NCI-H345 treated with DMSO at 0.1 percent for 48 hours (cell line): ENCODE results near the gene TXNRD1.
"Not testable (repeated sequence)": the region's sequence is repeated elsewhere in the genome, so short reads cannot be mapped to it uniquely, and the experiment has no call there.

Source experiments
- DNase-seq: peaks from one replicate; lab custom pipeline; 2025; ENCODE audit not compliant: unreplicated experiment; lab: John Stamatoyannopoulos, UW

Gene TXNRD1

DNA sequence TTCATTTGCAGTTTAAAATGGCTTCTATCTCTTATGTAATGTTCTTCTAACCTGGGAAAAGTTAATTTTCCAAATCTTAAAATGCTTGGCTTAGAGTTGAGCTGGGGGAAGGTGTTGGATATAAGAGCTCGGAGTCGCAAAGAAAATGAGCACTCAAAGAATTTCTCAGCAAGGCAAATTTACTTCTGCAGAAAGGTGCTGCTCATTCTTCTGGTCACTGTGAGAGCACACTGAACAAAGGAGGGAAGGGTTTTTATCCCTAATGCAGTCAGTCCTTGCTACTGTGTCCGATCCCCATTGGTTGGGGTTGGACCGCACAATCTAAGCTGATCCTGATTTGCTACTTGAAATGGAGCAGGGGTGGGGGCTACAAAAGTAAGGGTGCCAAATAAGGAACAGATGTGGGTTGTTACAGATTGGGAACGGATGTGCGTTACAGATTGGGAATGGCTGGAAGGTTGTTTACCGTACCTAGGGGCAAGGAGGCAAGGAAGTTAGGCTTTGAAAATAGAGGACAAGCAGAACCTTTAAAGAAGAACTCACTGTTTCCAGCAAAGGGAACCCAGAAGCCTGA is 19.4 kb downstream of the TXNRD1 start:
- no peak for DNase-seq

DNA sequence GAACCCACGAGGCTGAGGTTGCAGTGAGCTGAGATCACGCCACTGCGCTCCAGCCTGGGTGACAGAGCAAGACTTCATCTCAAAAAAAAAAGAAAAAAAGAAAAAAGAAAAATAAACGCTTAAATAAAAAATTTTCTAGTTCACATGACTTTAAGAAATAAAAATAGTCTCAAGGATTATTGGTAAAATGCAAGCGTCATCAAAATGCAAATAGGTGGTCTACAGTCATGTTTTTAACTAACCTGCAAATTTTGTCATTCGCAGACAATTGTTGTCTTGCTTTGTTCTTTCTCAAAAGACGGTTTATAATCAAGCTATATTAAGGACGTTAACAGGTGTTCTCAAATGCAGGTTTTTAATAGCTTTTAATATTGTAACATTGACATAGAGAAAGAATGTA is 22.4 kb downstream of the TXNRD1 start:
- no peak for DNase-seq

DNA sequence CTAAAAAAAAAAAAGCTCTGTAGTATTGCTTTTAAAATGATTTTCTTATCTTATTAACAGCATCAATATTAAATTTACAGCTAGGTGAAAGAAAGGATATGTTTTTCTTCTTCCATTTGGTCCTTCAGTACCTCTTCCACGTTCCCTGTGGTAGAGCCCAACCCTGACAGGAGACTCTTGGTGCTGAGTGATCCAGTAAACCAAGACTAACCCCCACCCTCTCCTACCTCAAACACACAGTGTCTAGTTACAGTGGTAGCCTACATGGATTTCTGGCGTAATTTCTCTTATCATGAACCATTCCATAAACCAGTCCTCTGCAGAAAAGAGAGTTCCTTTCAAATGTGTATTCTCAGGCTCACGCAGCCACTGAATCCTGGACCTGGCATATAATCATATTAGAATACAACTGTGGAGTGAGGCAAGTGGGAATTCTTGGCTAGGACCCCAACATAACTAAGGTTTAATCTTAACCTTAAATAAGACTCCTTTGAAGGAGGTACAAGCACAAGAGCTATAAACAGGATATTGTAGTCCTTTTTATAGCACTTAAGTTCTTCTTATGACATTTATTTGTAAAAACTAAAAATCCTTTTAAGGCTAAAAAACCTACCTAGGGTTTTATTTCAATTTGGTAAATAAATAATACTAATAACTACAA is 27.1 kb downstream of the TXNRD1 start:
- no peak for DNase-seq

DNA sequence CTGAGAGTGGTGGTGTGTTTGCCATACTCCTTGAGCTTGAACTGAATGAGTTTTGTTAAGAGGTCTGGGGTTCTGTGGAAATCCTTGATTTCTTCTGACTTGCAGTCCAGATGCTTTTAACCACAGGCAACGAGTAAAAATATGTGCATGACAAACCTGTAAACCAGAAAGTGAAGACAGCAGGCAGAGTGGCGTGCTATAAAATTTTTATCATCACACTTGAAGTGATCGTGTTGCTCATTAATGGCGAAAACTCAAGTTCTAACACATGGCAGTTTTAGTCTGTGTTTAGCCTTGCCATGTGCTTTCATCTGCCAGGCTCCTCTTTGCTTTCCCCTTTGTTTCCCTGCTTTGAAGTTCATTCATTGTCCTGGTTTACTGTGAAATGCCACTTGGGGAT is 28.0 kb downstream of the TXNRD1 start:
- DNase-seq, result no peak

DNA sequence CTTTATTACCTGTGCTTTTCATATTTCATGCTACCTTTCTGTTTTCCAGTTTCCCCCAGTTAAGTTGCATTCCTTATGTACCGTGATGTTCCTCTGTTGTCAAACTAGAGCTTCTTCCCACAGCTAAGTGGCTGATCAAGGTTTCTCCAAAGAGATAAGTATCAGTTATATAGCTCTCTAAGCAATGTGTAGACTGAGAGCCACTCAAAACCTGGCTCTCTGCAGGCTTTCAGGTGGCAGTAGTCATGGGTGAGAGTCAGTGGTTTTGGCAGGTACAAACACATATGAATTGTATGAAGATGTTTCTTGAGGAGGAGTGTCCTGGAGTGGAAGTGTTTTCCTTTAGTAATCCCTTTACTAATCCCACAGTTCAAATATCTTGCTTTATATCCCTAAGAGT is 28.4 kb downstream of the TXNRD1 start:
- no peak for DNase-seq

DNA sequence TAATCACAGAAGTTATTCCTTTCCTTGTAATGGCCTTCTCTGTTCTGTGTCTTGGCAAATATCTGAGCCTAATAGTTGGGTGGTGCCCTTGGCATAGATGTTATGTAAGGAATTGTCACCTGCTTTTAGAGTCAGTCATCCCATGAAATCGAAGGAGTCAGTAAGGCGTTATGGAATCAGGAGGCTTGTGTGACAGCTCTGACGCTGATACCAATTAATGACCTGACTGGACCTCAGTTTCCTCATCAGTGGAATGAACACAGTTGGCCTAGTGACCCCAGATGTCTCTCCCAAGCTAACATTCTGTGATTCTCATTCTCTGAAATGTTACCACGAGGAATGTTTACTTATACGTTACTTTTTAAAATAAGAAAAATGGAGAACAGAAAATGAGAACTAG is 32.1 kb downstream of the TXNRD1 start:
- no peak for DNase-seq

DNA sequence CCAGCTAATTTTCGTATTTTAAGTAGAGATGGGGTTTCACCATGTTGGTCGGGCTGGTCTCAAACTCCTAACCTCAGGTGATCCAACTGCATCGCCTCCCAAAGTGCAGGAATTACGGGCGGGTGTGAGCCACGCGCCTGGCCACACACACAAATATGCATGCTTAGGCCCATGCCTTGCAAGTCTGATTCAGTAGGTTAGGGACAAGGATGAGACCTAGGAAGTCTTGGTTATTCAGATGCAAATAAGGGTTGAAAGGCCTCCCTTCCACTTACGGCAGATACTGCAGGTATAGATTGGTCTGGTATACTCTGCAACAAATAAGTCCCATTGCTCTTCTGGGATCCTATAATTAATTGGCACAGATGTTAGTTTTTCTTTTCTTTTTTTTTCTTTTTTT is 32.9 kb downstream of the TXNRD1 start:
- no peak for DNase-seq

DNA sequence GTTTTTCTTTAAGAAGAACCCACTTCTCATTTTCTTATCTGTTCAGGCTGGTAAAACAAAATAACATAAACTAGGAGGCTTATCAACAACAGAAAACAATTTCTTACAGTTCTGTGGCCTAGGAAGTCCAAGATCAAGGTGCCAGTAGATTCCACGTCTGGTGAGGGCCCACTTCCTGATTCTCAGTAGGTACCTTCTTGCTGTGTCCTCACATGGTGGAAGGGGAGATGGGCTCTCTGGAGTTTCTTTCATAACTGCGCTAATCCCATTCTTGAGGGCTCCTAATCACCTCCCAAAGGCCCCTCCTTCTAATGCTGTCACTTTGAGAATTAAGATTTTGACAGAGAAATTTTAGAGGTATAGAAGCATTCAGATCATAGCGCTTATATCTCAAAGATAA is 33.4 kb downstream of the TXNRD1 start:
- DNase-seq, result no peak

DNA sequence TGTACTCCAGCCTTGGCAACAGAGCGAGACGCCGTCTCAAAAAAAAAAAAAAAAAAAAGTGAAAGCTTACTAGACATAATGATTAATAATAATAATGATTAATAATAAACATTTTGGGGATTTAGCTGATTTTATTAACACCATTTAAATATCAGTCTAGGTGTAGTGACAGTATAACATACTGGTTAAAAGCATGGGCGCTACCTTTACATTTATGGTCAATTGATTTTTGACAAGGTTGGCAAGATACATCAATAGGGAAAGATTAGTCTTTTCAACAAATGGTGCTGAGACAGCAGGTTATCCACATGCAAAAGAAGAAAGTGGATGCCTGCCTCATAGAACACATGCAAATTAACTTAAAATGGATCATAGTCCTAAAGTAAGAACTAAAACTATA is 34.3 kb downstream of the TXNRD1 start:
- no peak for DNase-seq

DNA sequence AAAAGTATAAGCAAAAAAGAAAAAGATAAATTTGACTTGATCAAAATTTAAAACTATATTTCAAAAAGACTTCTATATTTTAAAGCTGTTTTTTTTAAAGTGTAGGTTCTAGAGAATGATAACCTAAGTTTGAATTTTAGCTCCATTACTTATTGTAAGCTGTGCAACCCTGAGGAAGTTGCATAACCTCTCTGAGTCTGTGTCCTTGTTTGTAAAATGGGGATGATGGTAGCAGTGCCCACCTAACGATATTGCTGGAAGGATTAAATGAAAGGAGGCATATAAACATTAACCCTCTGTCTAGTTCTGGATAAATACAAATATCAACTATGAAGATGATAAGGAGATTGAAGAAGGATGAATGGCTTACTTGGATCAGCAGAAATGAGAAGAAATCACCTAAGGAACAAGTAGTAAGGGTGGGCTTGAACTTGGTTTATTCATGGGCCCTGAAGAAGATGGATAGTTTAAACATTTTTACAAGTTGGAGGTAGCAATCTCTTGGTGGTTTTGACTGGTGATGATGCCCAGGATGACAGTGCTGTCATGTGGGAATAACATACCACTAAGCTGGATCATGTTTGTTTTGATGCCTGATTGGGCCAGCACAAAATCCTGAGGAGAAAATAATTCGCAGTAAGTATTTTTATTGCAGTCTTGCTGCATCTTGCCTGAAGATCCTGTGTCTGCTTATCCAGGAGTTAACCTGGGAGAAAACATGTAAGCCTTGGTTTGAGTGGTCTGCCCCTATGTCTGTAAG is 35.0 kb downstream of the TXNRD1 start:
- DNase-seq, result no peak

DNA sequence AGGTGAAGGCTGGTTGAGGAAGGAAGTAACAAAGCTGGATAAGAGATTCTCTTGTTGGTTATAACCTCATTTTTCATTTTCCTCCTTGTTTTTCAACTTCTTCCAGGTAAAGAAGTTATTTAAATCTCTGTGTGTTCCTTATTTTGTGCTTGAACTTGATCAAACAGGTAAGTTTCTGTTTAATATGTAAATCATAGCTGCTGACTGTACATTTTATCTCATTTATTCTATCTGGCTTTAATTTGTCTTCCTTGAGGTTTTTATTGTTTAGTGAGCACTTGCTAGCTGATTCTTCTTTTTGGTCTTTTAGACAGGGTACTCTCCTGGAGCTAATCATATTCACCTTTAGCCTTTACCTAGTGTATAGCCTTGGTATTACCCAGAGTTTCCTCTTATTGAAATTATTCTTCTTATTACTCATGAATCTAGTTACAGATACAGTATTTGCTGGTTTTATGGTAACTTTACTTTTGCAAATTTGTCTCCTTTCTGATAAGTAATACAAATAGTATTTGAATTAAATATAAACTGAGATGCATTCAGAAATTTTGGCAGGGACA is 42.4 kb downstream of the TXNRD1 start:
- no peak for DNase-seq

DNA sequence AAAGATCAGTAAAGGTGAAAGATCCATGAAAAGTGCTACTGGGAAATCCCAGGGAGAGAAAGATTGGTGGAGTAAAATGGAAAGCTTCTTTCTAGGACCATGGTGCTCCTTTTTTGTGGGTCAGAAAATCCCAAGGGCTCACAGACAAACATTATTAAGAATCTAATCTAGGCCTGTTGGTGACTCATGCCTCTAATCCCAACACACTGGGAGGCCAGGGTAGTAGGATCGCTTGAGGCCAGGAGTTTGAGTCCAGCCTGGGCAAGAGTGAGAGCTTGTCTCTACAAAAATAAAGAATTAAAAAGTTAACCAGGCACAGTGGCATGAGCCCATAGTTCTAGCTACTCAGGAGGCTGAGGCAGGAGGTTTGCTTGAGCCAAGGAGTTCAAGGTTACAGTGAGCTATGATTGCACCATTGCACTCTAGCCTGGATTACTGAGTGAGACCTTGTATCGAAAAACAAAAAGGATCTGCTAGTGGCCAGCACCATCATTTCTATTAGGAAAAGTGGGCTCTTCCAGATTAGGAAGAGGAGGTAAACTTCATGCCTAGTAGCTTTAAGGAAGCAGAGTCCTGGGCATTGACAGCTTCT is 43.0 kb downstream of the TXNRD1 start:
- no peak for DNase-seq

DNA sequence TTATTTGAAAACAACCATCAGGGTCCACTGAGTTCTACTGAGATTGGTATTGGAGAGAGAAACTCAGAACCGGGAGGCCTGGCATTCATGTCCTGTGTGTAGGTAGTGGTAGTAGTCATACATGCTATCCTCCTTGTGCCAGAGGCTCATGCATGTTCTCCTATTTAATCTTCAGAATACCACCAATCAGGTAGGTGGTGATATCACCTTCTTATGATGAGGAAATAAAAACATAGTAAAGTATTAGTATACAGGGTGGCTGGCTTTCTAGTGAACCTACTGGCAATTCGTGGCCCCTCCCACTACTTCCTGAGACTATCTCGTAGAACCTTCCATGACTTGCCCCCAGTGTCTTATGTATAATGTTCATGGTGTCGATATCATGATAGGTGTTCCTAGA is 47.4 kb downstream of the TXNRD1 start:
- DNase-seq, result no peak

DNA sequence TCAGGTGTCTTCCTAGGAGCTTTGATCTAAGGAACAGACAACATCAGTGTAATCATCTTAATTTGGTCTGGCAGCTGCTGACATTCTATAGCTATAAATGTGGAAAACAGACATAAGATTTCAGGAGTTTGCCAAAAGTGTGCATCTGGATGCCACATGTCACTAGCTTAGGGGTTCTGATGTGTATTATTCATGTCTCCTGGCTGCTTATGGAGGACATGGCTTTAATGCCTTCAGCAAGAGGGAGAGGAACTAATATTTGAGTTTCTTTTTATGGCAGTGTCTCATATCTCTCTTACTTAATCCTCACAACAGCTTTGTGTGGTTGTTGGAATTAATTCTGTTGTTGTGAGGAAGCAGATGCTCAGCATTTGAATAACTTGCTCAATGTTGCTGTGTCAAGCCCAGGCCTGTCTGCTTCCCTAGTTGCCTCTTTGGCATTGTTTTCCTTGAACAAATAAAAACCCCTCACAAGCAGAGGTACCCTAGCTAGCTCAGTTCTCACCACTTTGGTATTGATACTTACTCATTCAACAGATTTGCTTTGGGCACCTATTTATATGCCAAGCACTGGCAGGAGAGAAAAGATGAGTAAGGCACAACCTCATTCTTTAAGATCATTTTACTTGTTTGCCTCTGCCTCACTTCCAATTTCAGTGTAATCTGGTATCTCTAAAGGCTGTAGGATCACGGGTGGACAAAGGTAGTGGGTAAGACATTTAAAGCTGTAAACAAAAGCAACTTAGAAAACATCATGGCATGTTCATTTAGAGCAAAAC is 48.2 kb downstream of the TXNRD1 start:
- peak; percentile 96 for DNase-seq

DNA sequence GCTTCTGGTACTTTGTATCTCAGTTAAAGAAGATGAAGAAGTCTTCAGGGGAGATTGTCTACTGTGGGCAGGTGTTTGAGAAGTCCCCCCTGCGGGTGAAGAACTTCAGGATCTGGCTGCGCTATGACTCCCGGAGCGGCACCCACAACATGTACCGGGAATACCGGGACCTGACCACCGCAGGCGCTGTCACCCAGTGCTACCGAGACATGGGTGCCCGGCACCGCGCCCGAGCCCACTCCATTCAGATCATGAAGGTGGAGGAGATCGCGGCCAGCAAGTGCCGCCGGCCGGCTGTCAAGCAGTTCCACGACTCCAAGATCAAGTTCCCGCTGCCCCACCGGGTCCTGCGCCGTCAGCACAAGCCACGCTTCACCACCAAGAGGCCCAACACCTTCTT is 49.9 kb downstream of the TXNRD1 start:
- DNase-seq, result not testable (repeated sequence)

DNA sequence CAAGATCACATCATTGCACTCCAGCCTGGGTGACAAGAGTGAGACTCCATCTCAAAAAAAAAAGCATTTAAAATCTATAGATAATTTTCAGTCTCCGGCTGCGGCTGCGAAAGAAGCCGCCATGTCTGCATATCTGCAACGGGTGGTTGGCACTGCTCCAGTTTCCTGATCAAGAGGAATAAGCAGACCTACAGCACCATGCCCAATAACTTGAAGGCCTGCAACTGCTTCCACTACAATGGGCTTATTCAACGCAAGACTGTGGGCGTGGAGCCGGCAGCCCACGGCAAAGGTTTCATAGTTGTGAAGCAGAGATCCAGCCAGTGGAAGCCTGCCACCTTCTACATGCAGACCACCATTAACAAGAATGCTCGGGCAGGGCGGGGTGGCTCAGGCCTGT is 57.4 kb downstream of the TXNRD1 start:
- DNase-seq, result no peak

DNA sequence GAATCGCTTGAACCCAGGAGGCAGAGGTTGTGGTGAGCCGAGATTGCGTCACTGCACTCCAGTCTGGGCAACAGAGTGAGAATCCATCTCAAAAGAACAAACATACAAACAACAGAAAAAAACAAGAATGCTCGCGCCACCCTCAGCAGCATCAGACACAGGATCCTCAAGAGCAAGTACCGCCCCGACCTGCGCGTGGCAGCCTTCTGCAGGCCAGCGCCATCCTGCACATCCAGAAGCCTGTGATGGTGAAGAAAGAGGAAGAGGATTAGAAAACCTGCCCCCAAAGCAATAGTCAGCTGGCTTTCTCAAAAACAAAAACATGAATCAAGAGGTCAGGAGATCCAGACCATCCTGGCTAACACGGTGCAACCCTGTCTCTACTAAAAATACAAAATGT is 57.9 kb downstream of the TXNRD1 start:
- no peak for DNase-seq

DNA sequence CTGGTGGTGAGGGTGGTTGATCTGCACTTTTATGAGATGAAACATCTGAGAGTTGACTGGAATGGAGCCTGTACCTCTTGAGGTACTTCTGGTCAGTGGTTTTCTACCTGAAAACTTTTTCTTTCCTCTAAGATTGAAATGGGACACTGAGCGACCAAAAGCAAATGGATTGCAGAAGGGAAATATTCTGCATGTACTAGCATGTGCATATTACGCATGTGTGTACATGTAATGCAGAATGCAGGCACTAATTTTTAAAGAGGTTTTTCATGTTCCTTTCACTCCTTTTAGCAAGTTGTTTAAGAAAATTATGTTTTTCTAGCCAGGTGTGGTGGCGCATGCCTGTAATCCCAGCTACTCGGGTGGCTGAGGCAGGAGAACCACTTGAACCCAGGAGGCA is 59.2 kb downstream of the TXNRD1 start:
- no peak for DNase-seq

DNA sequence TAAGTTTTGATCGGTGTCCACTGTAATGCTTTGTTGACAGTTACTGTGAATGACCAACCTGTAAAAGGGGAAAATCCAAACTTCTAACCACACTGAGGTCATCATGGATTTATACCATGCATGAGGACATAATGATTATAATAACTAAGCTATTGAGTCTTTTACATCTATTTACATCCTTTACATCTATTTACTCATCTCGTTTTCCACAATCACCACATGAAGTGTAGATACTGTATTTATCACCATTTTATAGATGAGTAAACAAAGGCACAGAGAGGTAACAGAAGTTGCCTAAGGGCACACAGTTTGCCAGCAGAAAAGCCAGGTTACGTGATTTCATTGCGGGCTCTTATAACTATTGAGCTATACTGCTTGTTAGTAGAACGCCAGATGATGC is 60.1 kb downstream of the TXNRD1 start:
- no peak for DNase-seq

DNA sequence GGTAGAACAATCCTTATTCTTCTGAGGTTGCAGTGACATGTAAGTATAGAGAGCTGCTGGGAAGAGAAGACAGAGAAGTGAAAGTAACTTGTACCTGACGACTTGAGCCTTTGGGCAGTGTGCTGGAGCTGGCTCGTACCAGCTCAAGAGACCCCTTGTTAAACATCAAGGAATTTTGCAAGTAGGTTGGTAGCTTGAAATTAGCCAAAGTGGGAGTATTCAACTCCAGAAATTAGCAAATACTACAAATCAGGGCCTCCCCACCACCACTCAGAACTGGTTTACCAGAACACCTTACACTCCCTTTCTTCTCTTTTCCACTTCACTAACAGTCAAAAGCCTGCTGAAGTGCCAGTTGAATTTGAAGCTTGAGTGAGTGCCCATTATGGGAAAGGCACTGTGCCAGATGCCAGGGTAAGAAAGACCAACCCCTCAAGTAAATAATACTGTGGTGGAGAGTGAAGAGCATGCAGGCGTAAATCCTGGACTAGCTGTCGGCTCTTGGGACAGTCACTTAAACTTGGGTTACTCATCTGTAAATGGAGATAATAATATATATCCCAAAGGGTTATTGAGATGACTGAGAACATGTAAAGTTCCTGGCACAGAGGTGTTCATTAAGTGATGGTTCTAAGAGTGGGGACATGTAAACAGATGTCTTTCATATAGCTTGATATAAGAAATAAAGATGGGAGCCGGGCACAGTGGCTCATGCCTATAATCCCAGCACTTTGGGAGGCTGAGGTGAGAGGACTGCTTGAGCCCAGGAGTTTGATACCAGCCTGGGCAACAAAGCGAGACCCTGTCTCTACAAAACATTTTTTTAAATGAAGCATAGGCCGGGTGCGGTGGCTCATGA is 60.9 kb downstream of the TXNRD1 start:
- DNase-seq, result peak; percentile 96
